GM06990 (cell line): Measurements from ENCODE around the gene FRMPD2.

Experiments
- DNase-seq: peaks from one replicate; pipeline ENCODE4 v3.0.0-alpha.2; 2011; ENCODE audit not compliant: insufficient read length; ENCODE audit errors: extremely low read depth
- H3K27me3 ChIP-seq: replicated peaks from 2 replicates; pipeline ENCODE4 v1.6.0; 2011; ENCODE audit warnings: low read length; ENCODE audit not compliant: control insufficient read depth, insufficient read depth
- H3K36me3 ChIP-seq: 2 replicates; pipeline ENCODE4 v1.5.1; 2011; ENCODE audit warnings: low read length; ENCODE audit not compliant: control insufficient read depth, insufficient read depth
- H3K4me3 ChIP-seq: replicated peaks from 2 replicates; pipeline ENCODE4 v1.5.1; 2011; ENCODE audit warnings: low read depth, mild to moderate bottlenecking, control low read depth, low read length
- CTCF ChIP-seq: IDR thresholded peaks from 2 replicates; pipeline ENCODE4 v1.5.1; 2011; ENCODE audit warnings: low read length, control low read depth, mild to moderate bottlenecking, inconsistent platforms; ENCODE audit not compliant: insufficient read depth, poor library complexity, severe bottlenecking

The FRMPD2 gene

DNA sequence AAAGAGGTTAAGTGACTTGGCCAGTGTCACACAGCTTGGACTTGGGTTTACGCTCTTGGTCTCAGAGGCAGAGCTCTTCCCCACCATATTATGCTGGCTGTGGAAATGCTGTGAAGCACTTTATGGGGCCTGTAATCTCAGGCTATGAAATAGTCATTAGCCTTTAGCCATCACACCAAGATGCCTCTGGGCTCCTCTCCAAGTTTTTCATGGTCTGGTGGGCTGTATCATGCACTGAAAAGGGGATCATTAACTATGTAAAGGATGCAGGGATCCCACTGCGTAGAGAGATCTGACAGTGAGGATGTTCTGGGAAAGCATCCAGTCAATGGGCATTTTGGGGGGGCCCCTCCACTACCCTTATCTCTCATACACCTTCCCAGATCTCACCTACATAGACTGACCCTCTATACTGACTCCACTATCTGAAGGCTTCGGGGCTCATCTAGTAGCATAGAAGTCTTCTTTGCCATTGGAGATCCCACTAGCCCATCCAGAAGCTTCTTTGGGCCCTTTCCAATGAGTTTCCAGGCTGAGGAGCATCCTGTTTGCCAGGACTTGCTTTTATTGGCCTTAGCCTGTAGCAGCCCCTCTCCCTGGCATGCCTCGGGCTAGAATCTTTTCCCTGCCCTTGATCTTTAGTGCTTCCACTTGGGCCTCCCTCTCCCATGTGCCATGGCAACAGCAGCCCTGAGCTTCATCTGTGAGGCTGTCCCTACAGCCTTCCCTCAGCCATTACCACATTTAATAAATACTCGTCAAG, 19.6 kb downstream of the FRMPD2 start:
- DNase-seq = no peak
- no peak for TF ChIP-seq CTCF
- Histone ChIP-seq H3K36me3 (no peaks in the 10 kb centered on the region), H3K27me3 (no peaks in the 10 kb centered on the region), H3K4me3 (no peak overlapping the region)

DNA sequence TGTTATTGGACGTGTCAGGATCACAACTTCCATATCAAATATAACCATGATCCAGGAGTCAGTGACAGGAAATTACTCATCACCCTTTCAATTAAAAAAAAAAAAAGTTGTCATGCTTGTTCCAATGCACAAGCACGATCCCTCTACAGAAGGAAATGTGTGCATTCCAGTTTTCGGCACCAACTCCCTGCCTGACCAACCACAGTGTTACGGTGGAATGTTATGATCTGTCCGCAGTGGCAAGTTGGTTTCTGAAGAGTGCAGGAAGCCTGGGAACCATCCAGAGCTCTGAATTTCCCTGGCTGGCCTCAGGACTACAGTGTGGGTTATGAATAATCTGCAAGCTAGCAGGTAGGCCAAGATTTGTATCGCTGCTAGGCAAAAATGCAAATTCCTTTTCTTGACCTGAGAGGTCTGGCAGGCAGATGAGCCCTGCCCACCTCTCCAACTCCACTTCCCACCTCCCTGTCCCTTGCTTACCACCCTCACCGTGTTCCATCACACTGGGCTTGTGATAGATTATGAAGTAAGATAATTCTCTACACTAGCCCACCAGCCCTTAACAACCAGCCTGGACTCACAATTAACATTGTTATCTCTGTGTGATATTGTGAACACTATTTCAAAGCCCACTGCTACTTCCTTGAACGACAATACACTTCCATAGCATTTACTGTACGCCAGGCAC, 20.4 kb downstream of the FRMPD2 start:
- Histone ChIP-seq H3K36me3 (no peaks in the 10 kb centered on the region), H3K27me3 (no peaks in the 10 kb centered on the region), H3K4me3 (no peak overlapping the region)
- DNase-seq = no peak
- no peak for TF ChIP-seq CTCF

DNA sequence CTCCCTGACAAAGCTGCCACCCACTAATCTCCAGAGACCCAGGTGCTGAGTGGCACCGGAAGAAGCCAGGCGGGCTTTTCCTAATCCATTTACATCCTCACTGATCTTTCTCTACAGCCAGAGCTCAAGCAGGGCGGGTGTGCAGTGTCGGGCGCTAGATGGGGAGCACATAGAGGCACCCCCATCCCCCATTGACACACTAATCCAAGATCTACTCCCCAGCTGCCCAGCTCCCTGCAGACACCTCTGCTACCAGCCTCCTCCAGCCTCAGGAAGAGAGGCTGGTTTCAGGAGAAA, 22.2 kb downstream of the FRMPD2 start:
- no peak for TF ChIP-seq CTCF
- Histone ChIP-seq H3K27me3 (no peaks in the 10 kb centered on the region), H3K36me3 (no peaks in the 10 kb centered on the region), H3K4me3 (no peak overlapping the region)
- no peak for DNase-seq

DNA sequence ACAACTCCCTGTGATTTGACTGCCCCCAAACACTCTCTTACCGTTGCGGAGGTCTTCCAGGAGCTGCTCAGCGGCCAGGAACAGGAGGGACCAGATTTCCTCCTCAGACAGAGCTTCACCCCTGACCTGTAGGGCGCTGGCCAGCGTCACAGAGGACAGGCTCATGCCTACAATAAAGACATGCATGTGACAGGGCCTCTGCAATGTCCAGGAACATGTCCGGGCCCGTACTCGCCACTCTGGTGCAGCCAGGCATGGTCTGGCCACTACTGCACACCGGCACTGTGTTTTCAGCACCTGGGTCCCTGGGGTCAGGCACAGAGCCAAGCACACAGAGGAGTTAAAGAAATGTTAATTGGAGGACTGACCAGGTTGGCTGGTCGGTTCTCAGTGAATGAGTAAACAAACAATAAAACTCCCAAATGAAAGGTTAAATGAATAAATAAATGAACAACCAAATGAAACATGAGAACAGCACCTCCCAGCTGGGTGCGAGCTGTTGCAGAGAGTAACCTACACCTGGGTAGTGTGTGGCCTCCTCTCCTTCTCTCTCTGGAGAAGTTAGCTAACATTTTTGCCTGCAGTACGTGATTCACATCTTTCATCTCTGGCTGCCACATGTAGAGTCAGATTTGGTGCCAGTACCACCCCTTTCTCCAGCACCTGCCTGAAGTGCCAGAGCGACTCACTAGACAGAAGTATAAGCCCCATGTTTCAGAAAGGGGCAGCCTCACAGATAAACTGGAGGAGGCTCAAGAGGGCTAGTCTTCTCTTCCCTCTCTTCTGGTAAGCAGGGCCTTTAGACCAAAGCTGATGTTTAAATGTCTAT, 22.8 kb downstream of the FRMPD2 start:
- TF ChIP-seq CTCF = no peak
- Histone ChIP-seq H3K4me3 (no peak overlapping the region), H3K36me3 (no peaks in the 10 kb centered on the region), H3K27me3 (no peaks in the 10 kb centered on the region)
- no peak for DNase-seq

GRCh38 chr10:48251152-48251524, 23.4 kb downstream of the FRMPD2 start:
- no peaks in the 10 kb centered on the region for H3K27me3 ChIP-seq
- H3K36me3 ChIP-seq = no peaks in the 10 kb centered on the region; the same call in 1 of the 2 replicates
- no peak for DNase-seq
- no peak for TF ChIP-seq CTCF
- H3K4me3 ChIP-seq = no peak overlapping the region
